22Rv1 (cell line): ENCODE measurements around the gene KLHL29.
A peak's percentile ranks its signal among the peaks of the same experiment; 100 is the strongest.

Experiments used
- H3K27ac ChIP-seq: fragments of 450-650 bp; 2 replicates; pipeline ENCODE4 v1.5.1; 2017
- CTCF ChIP-seq: fragments of 450-650 bp; IDR thresholded peaks from 2 replicates; pipeline ENCODE4 v1.5.1; 2017; ENCODE audit warnings: mild to moderate bottlenecking
- ZFX ChIP-seq: fragments of 450-650 bp; IDR thresholded peaks from 2 replicates; pipeline ENCODE4 v1.6.1; 2017; ENCODE audit warnings: antibody characterized with exemption, borderline replicate concordance

Gene KLHL29

DNA sequence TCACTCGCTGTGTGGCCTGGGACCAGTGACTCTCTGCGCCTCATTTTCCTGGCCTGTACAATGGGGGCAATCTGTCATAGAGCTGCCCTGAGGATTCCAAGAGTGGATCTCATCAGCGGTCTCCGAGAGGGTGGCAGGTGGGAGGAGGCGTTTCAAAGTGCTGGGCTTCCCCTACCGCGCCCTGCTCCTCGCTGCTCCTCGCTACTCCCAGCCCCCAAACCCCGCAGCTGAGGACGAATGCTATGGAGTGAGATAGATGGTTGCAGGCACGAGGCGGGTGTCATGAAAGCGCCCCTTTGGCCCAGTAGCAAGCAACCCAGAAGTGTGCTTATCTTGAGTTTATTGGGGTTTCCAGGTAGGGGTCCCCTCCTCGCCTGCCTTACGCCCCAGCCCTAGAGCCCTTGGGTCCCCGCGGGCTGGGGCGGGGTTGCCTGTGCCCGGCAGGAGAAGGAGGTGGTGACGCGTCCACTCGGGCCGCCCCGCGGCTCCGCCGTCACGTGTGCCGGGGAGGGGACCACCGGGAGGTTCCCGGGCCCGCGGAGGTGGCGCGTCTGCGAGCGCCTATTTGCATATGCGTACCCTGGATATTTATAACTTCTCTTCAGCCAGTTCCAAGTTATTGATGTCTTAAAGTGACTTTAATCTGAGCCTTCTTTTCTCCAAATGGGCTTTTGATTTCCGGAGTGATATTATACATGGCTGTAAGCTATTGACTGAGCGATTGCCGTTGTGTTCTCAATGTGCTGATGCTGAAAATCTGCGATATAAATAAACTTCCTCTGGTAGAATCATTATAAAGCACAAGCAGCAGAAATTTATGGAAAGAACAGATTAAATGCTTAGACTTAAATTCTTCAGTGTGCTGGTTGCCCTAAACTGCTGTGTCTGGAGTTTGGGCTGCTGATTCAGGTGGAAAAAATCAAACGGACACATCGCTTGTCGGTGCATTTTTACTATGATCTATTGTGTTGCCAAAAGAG lies 278.3 kb downstream of the KLHL29 start:
- no peak for TF ChIP-seq CTCF
- no peak overlapping the region for H3K27ac ChIP-seq

GRCh38 chr2:23664066-23664788 lies 279.2 kb downstream of the KLHL29 start:
- TF ChIP-seq ZFX (no peak), CTCF (no peak)
- H3K27ac ChIP-seq: no peak overlapping the region

- TF ChIP-seq CTCF (no peak), ZFX (no peak)
- H3K27ac ChIP-seq: no peak overlapping the region
These were observed 281.4 kb downstream of the KLHL29 start for GRCh38 chr2:23666241-23666979.

GRCh38 chr2:23666980-23667357 lies 282.0 kb downstream of the KLHL29 start:
- TF ChIP-seq ZFX (no peak), CTCF (no peak)
- H3K27ac ChIP-seq: no peak overlapping the region

- no peak overlapping the region for H3K27ac ChIP-seq
- TF ChIP-seq ZFX: no peak
- no peak for TF ChIP-seq CTCF
These were observed 283.9 kb downstream of the KLHL29 start for GRCh38 chr2:23668756-23669304.

DNA sequence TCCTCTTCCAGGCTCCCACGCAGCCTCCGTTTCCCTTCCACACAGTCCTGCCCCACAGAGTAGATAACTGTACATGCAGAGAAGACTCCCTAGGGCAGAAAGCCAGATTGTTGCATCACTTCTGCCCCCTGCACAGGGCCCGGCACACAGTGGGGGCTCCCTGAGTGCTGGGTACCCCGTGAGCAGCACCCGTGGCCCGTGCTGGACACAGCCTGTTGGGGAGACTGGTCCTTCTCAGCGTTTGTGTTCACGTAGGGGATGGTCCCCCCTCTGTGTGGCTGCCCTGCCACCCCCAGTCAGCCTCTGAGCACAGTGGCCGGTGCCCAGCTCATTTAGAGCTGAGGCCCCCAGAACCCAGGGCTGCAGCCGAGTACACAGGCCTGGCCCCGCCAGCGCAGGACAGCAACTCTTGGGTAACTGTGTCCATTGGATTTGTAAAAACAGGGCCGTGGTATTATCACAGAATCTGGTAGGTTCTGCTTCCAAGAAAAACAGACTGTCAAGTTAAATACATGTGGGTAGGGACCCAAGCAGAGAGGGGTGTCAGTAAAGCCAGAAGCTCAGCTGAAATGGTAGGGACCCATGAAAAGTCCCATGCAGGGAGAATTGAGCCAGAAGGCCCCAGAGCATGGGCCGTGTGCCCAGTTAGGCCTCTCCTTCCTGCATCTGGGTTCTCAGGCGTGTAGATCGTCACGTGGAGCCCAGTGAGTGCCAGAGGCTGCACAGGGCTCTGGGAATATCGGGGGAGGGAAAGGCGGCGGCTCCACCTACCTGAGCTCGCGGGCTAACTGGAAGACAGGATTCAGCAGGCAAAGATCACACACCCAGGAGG lies 284.6 kb downstream of the KLHL29 start:
- peak overlapping the region; percentile 20; the same call in 1 of the 2 replicates for H3K27ac ChIP-seq
- TF ChIP-seq ZFX: no peak

- H3K27ac ChIP-seq: 0 out of 2 replicates have a peak overlapping the region, but pooled peaks have one; percentile 20
- TF ChIP-seq ZFX: no peak
- no peak for TF ChIP-seq CTCF
These were observed 285.2 kb downstream of the KLHL29 start for GRCh38 chr2:23670245-23670592.
